ENCODE measurements around the gene IL17C. TPM values are rescaled to one million over a fixed set of nuclear protein-coding genes. Genes with fewer than 3 reads are reported as not detected.

Gene IL17C
- total RNA-seq, 4 donors from 2014 or later, result 0.91 TPM; not detected in 3

- 79 to 85% methylated on average over 16 to 22 of the region's 22 CpGs for WGBS, 2 donors
- H3K4me3 ChIP-seq (ENCODE audit: low read depth, poor library complexity, severe bottlenecking), result no peak overlapping the region
- intact Hi-C loops (cut with DNase I; ENCODE audit: low total_unique reads), result no loop called here
- no peak for DNase-seq (ENCODE audit: low spot score in 2 of 2)
- TF ChIP-seq CTCF (IDR thresholded peaks at IDR 0.05) (no peak), POLR2A (IDR thresholded peaks at IDR 0.05) (no peak)
These were observed 38.3 kb downstream of the IL17C start for GRCh38 chr16:88676502-88677242.

- 37 to 48% methylated on average over 8 to 13 of the region's 13 CpGs for WGBS, 2 donors
- no peak for DNase-seq (ENCODE audit: low spot score in 2 of 2)
- no peak overlapping the region for H3K4me3 ChIP-seq (ENCODE audit: low read depth, poor library complexity, severe bottlenecking)
- TF ChIP-seq POLR2A (IDR thresholded peaks at IDR 0.05) (no peak), CTCF (IDR thresholded peaks at IDR 0.05) (no peak)
- intact Hi-C loops (cut with DNase I; ENCODE audit: low total_unique reads), result no loop called here
These were observed 39.3 kb downstream of the IL17C start for GRCh38 chr16:88677721-88678120.

GRCh38 chr16:88678224-88678979, 40.0 kb downstream of the IL17C start:
- intact Hi-C loops (cut with DNase I; ENCODE audit: low total_unique reads), result no loop called here
- DNase-seq (ENCODE audit: low spot score in 2 of 2), result no peak
- TF ChIP-seq POLR2A (IDR thresholded peaks at IDR 0.05) (no peak), CTCF (IDR thresholded peaks at IDR 0.05) (no peak)
- 40 to 65% methylated on average over 22 to 32 of the region's 32 CpGs for WGBS, 2 donors
- no peak overlapping the region for H3K4me3 ChIP-seq (ENCODE audit: low read depth, poor library complexity, severe bottlenecking)

GRCh38 chr16:88680554-88681083, 42.2 kb downstream of the IL17C start:
- WGBS, 2 donors, result 89 to 90% methylated on average over 5 of the region's 5 CpGs
- no peak overlapping the region for H3K4me3 ChIP-seq (ENCODE audit: low read depth, poor library complexity, severe bottlenecking)
- no peak for TF ChIP-seq POLR2A (IDR thresholded peaks at IDR 0.05)
- no peak for TF ChIP-seq CTCF (IDR thresholded peaks at IDR 0.05)
- no peak for DNase-seq (ENCODE audit: low spot score in 2 of 2)
- intact Hi-C loops (cut with DNase I; ENCODE audit: low total_unique reads), result no loop called here

- DNase-seq (ENCODE audit: low spot score in 2 of 2), result no peak
- intact Hi-C loops (cut with DNase I; ENCODE audit: low total_unique reads), result no loop called here
- TF ChIP-seq CTCF (IDR thresholded peaks at IDR 0.05) (no peak), POLR2A (IDR thresholded peaks at IDR 0.05) (no peak)
- H3K4me3 ChIP-seq (ENCODE audit: low read depth, poor library complexity, severe bottlenecking), result no peak overlapping the region
- 49 to 63% methylated on average over 19 to 31 of the region's 31 CpGs for WGBS, 2 donors
These were observed 42.8 kb downstream of the IL17C start for GRCh38 chr16:88681084-88681680.
